IMR-90 (cell line): ENCODE results near the gene C15orf40. TPM values are rescaled to one million over a fixed set of nuclear protein-coding genes. Genes with fewer than 3 reads are reported as not detected.

Experiments used
- ATAC-seq: fragments of 200-7000 bp; cut with Tn5 transposase; 2 replicates; pipeline ENCODE4 v1.9.1; 2020; ENCODE audit warnings: low read depth, mild to moderate bottlenecking, moderate library complexity
- BruUV-seq: library from RNA; stranded (reverse); fragments of 400-500 nt; replicated peaks from 2 replicates; lab custom pipeline; 2021; lab: Mats Ljungman, UMichigan
- CTCF ChIA-PET: fragments of 300-600 bp; formaldehyde crosslinking; extraction: SDS; loops from one replicate; lab custom pipeline; 2021; ENCODE audit warnings: antibody characterized with exemption; lab: Yijun Ruan, JAX
- POLR2A ChIA-PET: fragments of 300-600 bp; sonication (Branson Sonifier 250); formaldehyde crosslinking; loops from one replicate; lab custom pipeline; 2022; ENCODE audit warnings: antibody characterized with exemption; ENCODE audit not compliant: unreplicated experiment; lab: Charles Lee
- DNase-seq: peaks from one replicate; pipeline ENCODE4 v3.0.0; 2013
- H2AFZ ChIP-seq: replicated peaks from 2 replicates; pipeline ENCODE3; 2013; ENCODE audit warnings: low read length, mild to moderate bottlenecking; ENCODE audit not compliant: poor library complexity
- H2AK5ac ChIP-seq: 2 replicates; pipeline ENCODE4 v1.6.1; 2013; ENCODE audit warnings: low read depth, low read length, inconsistent platforms
- H2AK9ac ChIP-seq: replicated peaks from 2 replicates; pipeline ENCODE3; 2013; ENCODE audit warnings: mild to moderate bottlenecking, low read depth, low read length, moderate library complexity; ENCODE audit not compliant: poor library complexity
- H2BK120ac ChIP-seq: 2 replicates; pipeline ENCODE4 v1.6.1; 2013; ENCODE audit warnings: low read depth, low read length, inconsistent platforms
- H2BK15ac ChIP-seq: 3 replicates; pipeline ENCODE4 v1.6.1; 2013; ENCODE audit warnings: low read depth, low read length, inconsistent platforms
- H2BK20ac ChIP-seq: 2 replicates; pipeline ENCODE4 v1.6.1; 2013; ENCODE audit warnings: low read depth, mild to moderate bottlenecking, inconsistent platforms, low read length, moderate library complexity
- H2BK5ac ChIP-seq: 2 replicates; pipeline ENCODE4 v1.6.1; 2013; ENCODE audit warnings: mild to moderate bottlenecking, low read depth, low read length, inconsistent platforms; ENCODE audit not compliant: poor library complexity, severe bottlenecking
- H3K14ac ChIP-seq: replicated peaks from 2 replicates; pipeline ENCODE4 v1.6.1; 2013; ENCODE audit warnings: low read depth, low read length, inconsistent platforms
- H3K18ac ChIP-seq: 2 replicates; pipeline ENCODE4 v1.6.1; 2013; ENCODE audit warnings: low read depth, low read length, control low read depth
- H3K23ac ChIP-seq: 2 replicates; pipeline ENCODE4 v1.6.1; 2013; ENCODE audit warnings: low read depth, low read length, inconsistent platforms
- H3K27ac ChIP-seq: 2 replicates; pipeline ENCODE4 v1.5.1; 2013; ENCODE audit warnings: mild to moderate bottlenecking, control low read depth, low read length; ENCODE audit not compliant: insufficient read depth
- H3K27me3 ChIP-seq: 2 replicates; pipeline ENCODE4 v1.6.1; 2013; ENCODE audit warnings: low read length; ENCODE audit not compliant: control insufficient read depth, insufficient read depth
- H3K36me3 ChIP-seq: 2 replicates; pipeline ENCODE4 v1.6.1; 2013; ENCODE audit warnings: low read length, mixed read lengths; ENCODE audit not compliant: control insufficient read depth, insufficient read depth
- H3K4ac ChIP-seq: 2 replicates; pipeline ENCODE4 v1.6.1; 2013; ENCODE audit warnings: low read depth, low read length, inconsistent platforms
- H3K4me1 ChIP-seq: 2 replicates; pipeline ENCODE4 v1.6.1; 2013; ENCODE audit warnings: low read length, mixed read lengths; ENCODE audit not compliant: control insufficient read depth, insufficient read depth
- H3K4me2 ChIP-seq: 2 replicates; pipeline ENCODE4 v1.6.1; 2013; ENCODE audit warnings: low read depth, mild to moderate bottlenecking, control low read depth, low read length, moderate library complexity
- H3K4me3 ChIP-seq: 2 replicates; pipeline ENCODE4 v1.5.1; 2013; ENCODE audit warnings: low read depth, mild to moderate bottlenecking, control low read depth, low read length, moderate library complexity; ENCODE audit not compliant: insufficient read depth
- H3K56ac ChIP-seq: 2 replicates; pipeline ENCODE4 v1.6.1; 2013; ENCODE audit warnings: low read length, inconsistent platforms; ENCODE audit not compliant: insufficient read depth; ENCODE audit errors: extremely low read depth
- H3K79me1 ChIP-seq, 2 experiments: 2 replicates each; pipeline ENCODE4 v1.6.1; 2013; ENCODE audit warnings: low read length in 2 of 2, inconsistent platforms in 1 of 2, low read depth in 1 of 2
- H3K9ac ChIP-seq: 2 replicates; pipeline ENCODE4 v1.6.1; 2013; ENCODE audit warnings: low read depth, low read length, control low read depth
- H3K9me1 ChIP-seq: 2 replicates; pipeline ENCODE4 v1.6.1; 2013; ENCODE audit warnings: low read length, inconsistent platforms; ENCODE audit not compliant: insufficient read depth
- H3K9me3 ChIP-seq: 2 replicates; pipeline ENCODE4 v1.6.1; 2013; ENCODE audit warnings: low read length; ENCODE audit not compliant: control insufficient read depth, insufficient read depth
- H4K20me1 ChIP-seq: 2 replicates; pipeline ENCODE4 v1.6.1; 2013; ENCODE audit warnings: low read length, inconsistent platforms; ENCODE audit not compliant: insufficient read depth
- H4K5ac ChIP-seq: 2 replicates; pipeline ENCODE4 v1.6.1; 2013; ENCODE audit warnings: mild to moderate bottlenecking, low read depth, low read length, control low read depth
- H4K8ac ChIP-seq, 2 experiments: 2 replicates each; pipeline ENCODE4 v1.6.1; 2013; ENCODE audit warnings: low read depth in 2 of 2, low read length in 2 of 2, control low read depth in 1 of 2, inconsistent platforms in 1 of 2
- H4K91ac ChIP-seq: 2 replicates; pipeline ENCODE4 v1.6.1; 2013; ENCODE audit warnings: low read depth, low read length, inconsistent platforms; ENCODE audit not compliant: insufficient read depth
- BHLHE40 ChIP-seq: fragments of 150-350 bp; IDR thresholded peaks from 2 replicates; pipeline ENCODE4 v1.6.1; 2016; ENCODE audit warnings: mild to moderate bottlenecking, low read depth, low read length
- CEBPB ChIP-seq: IDR thresholded peaks from 2 replicates; pipeline ENCODE4 v1.6.1; 2012; ENCODE audit warnings: low read depth, low read length, improper control_type of control experiment
- CHD1 ChIP-seq: IDR thresholded peaks from 2 replicates; pipeline ENCODE4 v1.6.1; 2012; ENCODE audit warnings: low read depth, low read length, improper control_type of control experiment
- CTCF ChIP-seq: conservative IDR thresholded peaks from 2 replicates; pipeline ENCODE4 v1.5.1; 2012; ENCODE audit warnings: mild to moderate bottlenecking, low read depth, low read length, improper control_type of control experiment
- ELK1 ChIP-seq: fragments of 150-350 bp; IDR thresholded peaks from 2 replicates; pipeline ENCODE4 v1.6.1; 2016; ENCODE audit warnings: low read depth, mild to moderate bottlenecking, low read length, moderate library complexity, borderline replicate concordance
- FOS ChIP-seq: fragments of 150-350 bp; IDR thresholded peaks from 2 replicates; pipeline ENCODE4 v1.6.1; 2016; ENCODE audit warnings: low read depth, low read length
- MAFK ChIP-seq: IDR thresholded peaks from 2 replicates; pipeline ENCODE4 v1.6.1; 2012; ENCODE audit warnings: low read depth, low read length, improper control_type of control experiment
- MAZ ChIP-seq: IDR thresholded peaks from 2 replicates; pipeline ENCODE4 v1.6.1; 2012; ENCODE audit warnings: low read depth, mild to moderate bottlenecking, low read length, improper control_type of control experiment, moderate library complexity, borderline replicate concordance
- MXI1 ChIP-seq: IDR thresholded peaks from 2 replicates; pipeline ENCODE4 v1.6.1; 2012; ENCODE audit warnings: low read depth, mild to moderate bottlenecking, low read length, moderate library complexity, borderline replicate concordance
- NFE2L2 ChIP-seq: fragments of 150-350 bp; IDR thresholded peaks from 2 replicates; pipeline ENCODE4 v1.6.1; 2016; ENCODE audit warnings: low read depth, mild to moderate bottlenecking, low read length
- POLR2A ChIP-seq: IDR thresholded peaks from 2 replicates; pipeline ENCODE4 v1.6.1; 2012; ENCODE audit warnings: mild to moderate bottlenecking, low read depth, low read length
- RAD21 ChIP-seq: IDR thresholded peaks from 2 replicates; pipeline ENCODE4 v1.6.1; 2012; ENCODE audit warnings: low read length, improper control_type of control experiment
- SMC3 ChIP-seq: fragments of 150-350 bp; IDR thresholded peaks from 2 replicates; pipeline ENCODE4 v1.6.1; 2016; ENCODE audit warnings: low read depth, mild to moderate bottlenecking, antibody characterized with exemption, low read length, moderate library complexity
- WGBS, 2 experiments: methylation state at CpG; one replicate each; pipeline versions ENCODE4 v1.1.5 to v1.1.7; 2013; ENCODE audit warnings: missing lambda C conversion rate in 2 of 2; ENCODE audit not compliant: insufficient read length in 1 of 2; ENCODE audit errors: extremely low coverage in 2 of 2; 5-methylcytosine and 5-hydroxymethylcytosine counted together
- dilution Hi-C: fragments of 300-500 bp; cut with HindIII; formaldehyde crosslinking; loops from one replicate; pipeline ENCODE4 v1.14.3; 2018; ENCODE audit warnings: low sequenced_read_pairs; ENCODE audit not compliant: unreplicated experiment
- in situ Hi-C: fragments of 300-500 bp; cut with MboI; formaldehyde crosslinking; loops from 3 replicates; pipeline ENCODE4 v1.14.3; 2019; ENCODE audit warnings: low sequenced_read_pairs, inconsistent platforms, mixed read lengths
- intact Hi-C: fragments of 100-400 bp; cut with micrococcal nuclease; formaldehyde crosslinking; loops from 2 replicates; pipeline ENCODE4 v1.10.0; 2022
- polyA plus RNA-seq, 3 experiments: library from polyadenylated mRNA; depleted of rRNA; stranded (reverse); fragments of >200 nt; gene quantifications; 2 replicates each; pipeline ENCODE4 v1.2.3, GENCODE V29; 2012; ENCODE audit warnings: low replicate concordance in 1 of 3
- total RNA-seq: library from RNA; depleted of rRNA; stranded (reverse); fragments of >200 nt; gene quantifications from 2 replicates; pipeline ENCODE4 v1.2.3, GENCODE V29; 2012
- TF ChIP-seq, protein P1 (sequence below): fragments of 150-350 bp; IDR thresholded peaks from 2 replicates; pipeline ENCODE4 v1.6.1; 2017; ENCODE audit warnings: mild to moderate bottlenecking, antibody characterized with exemption, low read length, low read depth

C15orf40 gene
- total and polyA plus RNA-seq, 2 of the 4 experiments (the other 2 are of a cell fraction), result 7.0 to 10.7 TPM

- H3K36me3 ChIP-seq, result peaks cover 15% of the 10 kb centered on the region
- no peak overlapping the region for H3K14ac ChIP-seq
- no peak overlapping the region for H2AFZ ChIP-seq
- no peak overlapping the region for H3K4me3 ChIP-seq
- H3K27ac ChIP-seq, result no peak overlapping the region
- in situ Hi-C loops, result no loop called here
- CTCF ChIA-PET, result interaction anchor here (0.5 kb wide), 1 partner anchor 435 kb away, joined by 5 read pairs; no protein-coding TSS in a partner anchor
- H3K4me1 ChIP-seq, result peaks cover 4% of the 10 kb centered on the region
- H2BK5ac ChIP-seq, result no peak overlapping the region
- intact Hi-C loops, result no loop called here
- H3K9me3 ChIP-seq, result no peaks in the 10 kb centered on the region
- H3K4me2 ChIP-seq, result no peak overlapping the region
- dilution Hi-C loops, result no loop called here
- ATAC-seq (no peak), DNase-seq (no peak)
- BruUV-seq, result no TSS peak
- H4K8ac ChIP-seq, result no peak overlapping the region
- H3K23ac ChIP-seq, result no peak overlapping the region
- POLR2A ChIA-PET, result no interaction called here
- no CpG with 5 or more reads among the region's 1 CpG for WGBS, 2 experiments
- no peak overlapping the region for H3K56ac ChIP-seq
- no peak overlapping the region for H4K5ac ChIP-seq
- H4K20me1 ChIP-seq, result peaks cover 42% of the 10 kb centered on the region
- no peak overlapping the region for H4K91ac ChIP-seq
- TF ChIP-seq FOS, result no peak
- TF ChIP-seq NFE2L2, result no peak
- TF ChIP-seq CTCF, result no peak
- TF ChIP-seq MAFK, result no peak
- TF ChIP-seq CHD1, result no peak
- TF ChIP-seq MAZ, result no peak
- no peak for TF ChIP-seq POLR2A
- no peak for TF ChIP-seq CEBPB
- TF ChIP-seq, protein P1, sequence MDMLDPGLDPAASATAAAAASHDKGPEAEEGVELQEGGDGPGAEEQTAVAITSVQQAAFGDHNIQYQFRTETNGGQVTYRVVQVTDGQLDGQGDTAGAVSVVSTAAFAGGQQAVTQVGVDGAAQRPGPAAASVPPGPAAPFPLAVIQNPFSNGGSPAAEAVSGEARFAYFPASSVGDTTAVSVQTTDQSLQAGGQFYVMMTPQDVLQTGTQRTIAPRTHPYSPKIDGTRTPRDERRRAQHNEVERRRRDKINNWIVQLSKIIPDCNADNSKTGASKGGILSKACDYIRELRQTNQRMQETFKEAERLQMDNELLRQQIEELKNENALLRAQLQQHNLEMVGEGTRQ, result no peak
- no peak for TF ChIP-seq MXI1
- no peak for TF ChIP-seq RAD21
- no peak for TF ChIP-seq BHLHE40
- no peak for TF ChIP-seq SMC3
- no peak for TF ChIP-seq ELK1
- no peak overlapping the region for H2BK15ac ChIP-seq
- H3K9ac ChIP-seq, result no peak overlapping the region
- H3K4ac ChIP-seq, result no peak overlapping the region
- H2BK20ac ChIP-seq, result no peak overlapping the region
- no peaks in the 10 kb centered on the region for H3K27me3 ChIP-seq
- peaks cover 4% of the 10 kb centered on the region; the same call in 1 of the 2 replicates for H3K9me1 ChIP-seq
- no peak overlapping the region for H2BK120ac ChIP-seq
- H2AK9ac ChIP-seq, result no peak overlapping the region
- no peak overlapping the region for H3K18ac ChIP-seq
- H2AK5ac ChIP-seq, result no peak overlapping the region
- peaks cover 30 to 54% of the 10 kb centered on the region in 2 experiments for H3K79me1 ChIP-seq
Measured at GRCh38 chr15:83057002-83057401, 45.6 kb upstream of the C15orf40 start.
